SK-N-MC (cell line): ENCODE data around the gene CEP89.
"Not testable (repeated sequence)": the region's sequence is repeated elsewhere in the genome, so short reads cannot be mapped to it uniquely, and the experiment has no call there.

Experiments used
- EZH2 ChIP-seq: fragments of 200-600 bp; sonication (generic); IDR thresholded peaks from one replicate; pipeline ENCODE4 v1.6.1; 2017; ENCODE audit warnings: antibody characterized with exemption
- FOXP2 ChIP-seq: optimal IDR thresholded peaks from 2 replicates; pipeline ENCODE3; 2011; ENCODE audit warnings: mild to moderate bottlenecking, moderate library complexity; ENCODE audit not compliant: insufficient read depth; ENCODE audit errors: extremely low read length, control extremely low read depth
- POLR2AphosphoS5 ChIP-seq: IDR thresholded peaks from 2 replicates; pipeline ENCODE4 v1.6.1; 2012; ENCODE audit warnings: mild to moderate bottlenecking, low read depth, low read length, borderline replicate concordance

- TF ChIP-seq EZH2, POLR2AphosphoS5, FOXP2: not testable (repeated sequence)
These were observed 30.5 kb upstream of the CEP89 start for GRCh38 chr19:33002126-33002865.
